ENCODE results near the gene TTC19. TPM values are rescaled to one million over a fixed set of nuclear protein-coding genes. Genes with fewer than 3 reads are reported as not detected.

Gene TTC19
- polyA plus RNA-seq, 1 donor from 2014 or later = 30.6 TPM

DNA sequence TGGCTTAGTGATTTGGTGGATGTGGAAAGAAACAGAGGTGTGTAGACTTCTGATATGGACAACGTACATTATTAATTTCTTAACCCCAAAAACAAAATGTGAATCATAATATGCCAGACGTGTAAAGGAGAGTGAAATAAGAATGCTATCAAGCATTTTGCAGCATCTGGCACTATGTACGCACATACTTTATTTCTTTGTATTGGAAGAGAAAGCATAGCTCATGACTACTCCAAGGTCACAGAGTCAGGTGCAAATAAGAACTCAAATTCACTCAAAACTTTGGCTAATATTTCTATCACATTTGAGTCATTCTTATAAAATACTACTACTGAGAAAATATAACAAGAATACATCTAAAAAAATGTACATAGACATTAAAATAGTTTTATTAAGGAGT is 74.8 kb downstream of the TTC19 start:
- peak overlapping the region in 1 of 3 donors; percentile 31 for H3K27ac Mint-ChIP-seq
- no peaks in the 10 kb centered on the region for H3K9me3 Mint-ChIP-seq
- peaks cover 5% of the 10 kb centered on the region for H3K36me3 Mint-ChIP-seq
- H3K27me3 Mint-ChIP-seq = no peaks in the 10 kb centered on the region
- H3K4me1 Mint-ChIP-seq = no peaks in the 10 kb centered on the region
- H3K4me3 Mint-ChIP-seq = no peak overlapping the region

DNA sequence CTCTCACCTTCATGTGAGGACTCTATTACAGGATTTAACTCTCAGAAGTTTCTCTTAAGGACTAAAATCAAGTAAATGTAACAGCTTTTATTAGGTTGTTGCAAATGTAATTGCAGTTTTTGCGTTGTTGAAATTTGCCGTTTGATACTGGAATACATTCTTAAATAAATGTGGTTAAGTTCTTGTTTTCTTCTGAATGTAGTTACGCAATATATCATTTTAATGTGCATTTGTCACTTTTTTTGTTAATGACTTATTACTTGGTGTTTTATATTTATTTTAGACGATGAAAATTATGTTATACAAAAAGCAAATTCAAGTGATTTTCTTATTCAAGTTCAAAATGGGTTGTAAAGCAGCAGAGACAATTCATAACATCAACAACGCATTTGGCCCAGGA is 76.3 kb downstream of the TTC19 start:
- Mint-ChIP-seq H3K4me3 (no peak overlapping the region), H3K4me1 (no peaks in the 10 kb centered on the region), H3K27me3 (no peaks in the 10 kb centered on the region), H3K9me3 (no peaks in the 10 kb centered on the region), H3K36me3 (peaks cover 5% of the 10 kb centered on the region), H3K27ac (peak overlapping the region in 1 of 3 donors; percentile 43)

Other genes starting within 250 kb of the TTC19 start
- gene ADORA2B, start 54.7 kb upstream of the TTC19 start, polyA plus RNA-seq = 1.2 TPM
- 70.8 TPM for gene ZSWIM7, start 120 bp upstream of the TTC19 start, polyA plus RNA-seq
- 166 TPM for gene NCOR1, start 215.7 kb downstream of the TTC19 start, polyA plus RNA-seq
- gene PIGL, start 217.4 kb downstream of the TTC19 start, polyA plus RNA-seq = 14.7 TPM

Measured in IgD-negative memory B cell (primary cell).